ENCODE data around the gene COLQ. TPM values are rescaled to one million over a fixed set of nuclear protein-coding genes. Genes with fewer than 3 reads are reported as not detected.

Gene COLQ
- total RNA-seq, 1 donor from 2014 or later = 0.99 TPM

DNA sequence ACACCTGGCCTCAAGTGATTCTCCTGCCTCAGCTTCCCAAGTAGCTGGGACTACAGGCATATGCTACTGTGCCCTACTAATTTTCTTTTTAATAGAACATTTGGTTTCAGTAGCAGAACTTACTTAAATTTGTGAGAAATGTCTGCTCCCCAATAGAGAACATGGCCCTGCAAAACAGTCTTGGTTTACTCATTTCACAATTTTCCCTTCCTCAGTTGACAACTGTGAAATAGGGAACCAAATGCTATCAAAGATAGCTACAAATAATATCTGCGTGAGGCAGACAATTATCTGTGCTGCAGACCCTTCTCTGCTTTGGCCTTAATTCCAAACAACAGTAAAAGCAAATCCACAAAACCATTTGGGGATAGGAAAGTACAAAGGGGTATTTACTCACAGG is 116.7 kb downstream of the COLQ start:
- DNase-seq (no peak), ATAC-seq (no peak)

DNA sequence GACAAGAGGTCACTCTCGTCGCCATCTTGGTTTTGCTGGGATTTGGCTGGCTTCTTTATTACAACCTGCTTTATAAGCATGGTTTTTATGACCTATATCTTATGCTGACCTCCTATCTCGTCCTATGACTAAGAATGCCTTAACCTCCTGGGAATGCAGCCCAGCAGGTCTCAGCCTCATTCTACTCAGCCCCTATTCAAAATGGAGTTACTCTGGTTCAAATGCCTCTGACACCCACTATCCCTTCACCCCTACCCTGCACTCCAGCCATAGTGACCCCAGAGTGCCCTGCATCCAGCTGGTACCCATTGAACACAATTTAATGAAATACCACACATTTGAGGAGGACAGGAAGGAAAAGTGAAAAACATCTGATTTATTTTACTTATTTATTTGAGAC is 117.5 kb downstream of the COLQ start:
- DNase-seq = no peak
- no peak for ATAC-seq
- intact Hi-C loops (cut with micrococcal nuclease) = loop anchor here (10.0 kb wide), 1 partner anchor 139 kb away; no protein-coding TSS in a partner anchor

More for the DNA sequence above, 116.7 kb downstream of the COLQ start:
- intact Hi-C loops (cut with micrococcal nuclease) = loop anchor here (5.0 to 10.0 kb wide), 2 partner anchors 140 to 202 kb away; no protein-coding TSS in a partner anchor

DNA sequence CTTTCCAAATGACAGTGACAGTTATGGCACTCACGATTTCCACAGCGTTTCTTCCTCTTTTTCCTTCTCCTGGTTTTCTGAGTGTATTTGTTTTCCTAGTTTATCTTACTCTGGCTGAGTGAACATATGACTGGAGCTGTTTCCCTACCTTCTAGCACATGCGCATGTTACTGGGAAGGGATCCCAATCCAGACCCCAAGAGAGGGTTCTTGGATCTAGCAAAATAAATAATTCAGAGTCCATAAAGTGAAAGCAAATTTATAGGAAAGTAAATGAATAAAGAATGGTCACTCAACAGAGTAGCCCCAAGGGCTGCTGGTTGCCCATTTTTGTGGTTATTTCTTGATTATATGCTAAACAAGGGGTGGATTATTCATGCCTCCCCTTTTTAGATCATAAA is 118.0 kb downstream of the COLQ start:
- ATAC-seq (no peak), DNase-seq (no peak)
- intact Hi-C loops (cut with micrococcal nuclease) = loop anchor here (10.0 kb wide), 1 partner anchor 139 kb away; no protein-coding TSS in a partner anchor

DNA sequence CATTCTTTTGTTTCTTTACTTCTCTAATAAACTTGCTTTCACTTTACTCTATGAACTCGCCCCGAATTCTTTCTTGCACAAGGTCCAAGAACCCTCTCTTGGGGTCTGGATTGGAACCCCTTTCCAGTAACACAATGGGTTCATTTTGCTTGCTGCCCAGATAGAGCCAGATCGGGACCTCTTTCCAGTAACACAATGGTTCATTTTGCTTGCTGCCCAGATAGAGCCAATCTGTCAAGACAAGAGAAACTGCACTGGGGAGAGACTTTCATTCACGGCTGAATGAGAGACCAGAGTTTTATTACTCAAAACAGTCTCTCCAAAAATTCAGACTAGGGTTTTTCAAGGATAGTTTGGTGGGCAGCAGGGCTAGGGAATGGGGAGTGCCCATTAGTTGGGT is 119.6 kb downstream of the COLQ start:
- ATAC-seq = no peak
- intact Hi-C loops (cut with micrococcal nuclease) = loop anchor here (10.0 kb wide), 1 partner anchor 137 kb away; no protein-coding TSS in a partner anchor
- DNase-seq = no peak

Small RNA genes lying within 50 kb of the gene (microRNA-seq; reads per million reads assigned to microRNA genes)
- gene MIR4270 (ENCODE audit: borderline number of aligned reads) = not detected

Other genes starting within 250 kb of the COLQ start
- gene SH3BP5, start 189.1 kb downstream of the COLQ start, total RNA-seq = 9.7 TPM
- gene METTL6, start 94.2 kb downstream of the COLQ start, total RNA-seq = 6.4 TPM
- gene EAF1, start 94.1 kb downstream of the COLQ start, total RNA-seq = 7.0 TPM
- gene HACL1, start 79.9 kb upstream of the COLQ start, total RNA-seq = 15.6 TPM
- 11.0 TPM for gene BTD, start 80.0 kb upstream of the COLQ start, total RNA-seq

All from left ventricle myocardium superior (tissue), 1 donor.